WTC11 (cell line): Measurements from ENCODE around the gene MUC6.

Source experiments
- ATF2 ChIP-seq: sonication (generic); formaldehyde crosslinking; IDR thresholded peaks from 2 replicates; pipeline ENCODE4 v1.8.1; 2022; ENCODE audit warnings: low read depth, missing genetic modification reagents, borderline replicate concordance
- ATF6 ChIP-seq: sonication (generic); formaldehyde crosslinking; IDR thresholded peaks from 2 replicates; pipeline ENCODE4 v1.8.1; 2023; ENCODE audit warnings: mild to moderate bottlenecking, missing genetic modification reagents
- CTCF ChIP-seq: fragments of 200-600 bp; IDR thresholded peaks from 2 replicates; pipeline ENCODE4 v1.8.0; 2022; ENCODE audit warnings: antibody characterized with exemption
- IRF1 ChIP-seq: sonication (generic); formaldehyde crosslinking; IDR thresholded peaks from 2 replicates; pipeline ENCODE4 v1.8.0; 2023; ENCODE audit warnings: missing genetic modification reagents
- JUN ChIP-seq: sonication (generic); formaldehyde crosslinking; IDR thresholded peaks from 2 replicates; pipeline ENCODE4 v1.8.0; 2023; ENCODE audit warnings: mild to moderate bottlenecking, missing genetic modification reagents
- SP1 ChIP-seq: sonication (generic); formaldehyde crosslinking; conservative IDR thresholded peaks from 2 replicates; pipeline ENCODE4 v1.8.1; 2022; ENCODE audit warnings: missing genetic modification reagents
- USF2 ChIP-seq: sonication (generic); formaldehyde crosslinking; IDR thresholded peaks from 2 replicates; pipeline ENCODE4 v1.8.1; 2023; ENCODE audit warnings: mild to moderate bottlenecking, missing genetic modification reagents, moderate library complexity
- ZNF532 ChIP-seq: fragments of 250-450 bp; sonication (Bioruptor Pico); IDR thresholded peaks from 2 replicates; pipeline ENCODE4 v1.9.0; 2021; ENCODE audit warnings: mild to moderate bottlenecking, borderline replicate concordance

- TF ChIP-seq USF2 (CRISPR knock-in tag) (no peak), ZNF532 (CRISPR knock-in tag) (no peak), CTCF (no peak), IRF1 (CRISPR knock-in tag) (no peak), SP1 (CRISPR knock-in tag) (no peak), ATF6 (CRISPR knock-in tag) (no peak), ATF2 (CRISPR knock-in tag) (no peak), JUN (no peak)
These were observed 14.1 kb downstream of the MUC6 start for GRCh38 chr11:1022411-1022810.
